DOHH2 (cell line): ENCODE data around the gene ACSF2.

Experiments
- H3F3A ChIP-seq: fragments of 200-600 bp; sonication (generic), shearing (Covaris generic); 2 replicates; pipeline ENCODE4 v1.6.0; 2016; ENCODE audit warnings: antibody characterized with exemption, mild to moderate bottlenecking; ENCODE audit not compliant: control insufficient read depth, insufficient read depth
- H3K27ac ChIP-seq: fragments of 200-600 bp; sonication (generic); 2 replicates; pipeline ENCODE4 v1.5.1; 2014; ENCODE audit warnings: low read depth, mild to moderate bottlenecking, low read length, moderate library complexity
- H3K27me3 ChIP-seq: fragments of 200-600 bp; sonication (generic); 2 replicates; pipeline ENCODE4 v1.6.1; 2014; ENCODE audit warnings: mild to moderate bottlenecking, low read length, mixed read lengths; ENCODE audit not compliant: control insufficient read depth
- H3K36me3 ChIP-seq: fragments of 200-600 bp; sonication (generic); 2 replicates; pipeline ENCODE4 v1.6.1; 2014; ENCODE audit warnings: mild to moderate bottlenecking, low read length, moderate library complexity, mixed read lengths; ENCODE audit not compliant: control insufficient read depth
- H3K4me1 ChIP-seq: fragments of 200-600 bp; sonication (generic); 2 replicates; pipeline ENCODE4 v1.6.1; 2014; ENCODE audit warnings: mild to moderate bottlenecking, low read length, mixed read lengths; ENCODE audit not compliant: control insufficient read depth
- H3K4me2 ChIP-seq: fragments of 200-600 bp; sonication (generic); 2 replicates; pipeline ENCODE4 v1.6.0; 2014; ENCODE audit warnings: mild to moderate bottlenecking, low read length, moderate library complexity
- H3K4me3 ChIP-seq: fragments of 200-600 bp; sonication (generic); 2 replicates; pipeline ENCODE4 v1.5.1; 2014; ENCODE audit warnings: mild to moderate bottlenecking, low read length, mixed read lengths
- H3K79me2 ChIP-seq: fragments of 200-600 bp; sonication (generic); 2 replicates; pipeline ENCODE4 v1.6.1; 2014; ENCODE audit warnings: mild to moderate bottlenecking, low read length, mixed read lengths; ENCODE audit not compliant: control insufficient read depth
- H3K9me2 ChIP-seq: fragments of 200-600 bp; sonication (generic); replicated peaks from 2 replicates; pipeline ENCODE4 v1.6.1; 2014; ENCODE audit warnings: mild to moderate bottlenecking, low read length, mixed read lengths; ENCODE audit not compliant: control insufficient read depth
- H3K9me3 ChIP-seq: fragments of 200-600 bp; sonication (generic); 2 replicates; pipeline ENCODE4 v1.6.1; 2014; ENCODE audit warnings: antibody characterized with exemption, low read length, mixed read lengths; ENCODE audit not compliant: control insufficient read depth, insufficient read depth
- H4K20me1 ChIP-seq: fragments of 200-600 bp; sonication (generic); 2 replicates; pipeline ENCODE4 v1.6.0; 2014; ENCODE audit warnings: low read depth, mild to moderate bottlenecking, antibody characterized with exemption, low read length, moderate library complexity; ENCODE audit not compliant: control insufficient read depth, insufficient read depth
- EZH2phosphoT487 ChIP-seq: fragments of 200-600 bp; sonication (generic); IDR thresholded peaks from 2 replicates; pipeline ENCODE4 v1.6.1; 2017; ENCODE audit warnings: borderline replicate concordance, mild to moderate bottlenecking, antibody characterized with exemption, low read length, moderate library complexity, mixed read lengths
- TF ChIP-seq, protein P1 (sequence below): fragments of 200-600 bp; sonication (generic); IDR thresholded peaks from one replicate; pipeline ENCODE4 v1.5.1; 2014; ENCODE audit warnings: antibody characterized with exemption, mild to moderate bottlenecking, low read depth, low read length; ENCODE audit not compliant: poor library complexity, severe bottlenecking

Gene ACSF2

DNA sequence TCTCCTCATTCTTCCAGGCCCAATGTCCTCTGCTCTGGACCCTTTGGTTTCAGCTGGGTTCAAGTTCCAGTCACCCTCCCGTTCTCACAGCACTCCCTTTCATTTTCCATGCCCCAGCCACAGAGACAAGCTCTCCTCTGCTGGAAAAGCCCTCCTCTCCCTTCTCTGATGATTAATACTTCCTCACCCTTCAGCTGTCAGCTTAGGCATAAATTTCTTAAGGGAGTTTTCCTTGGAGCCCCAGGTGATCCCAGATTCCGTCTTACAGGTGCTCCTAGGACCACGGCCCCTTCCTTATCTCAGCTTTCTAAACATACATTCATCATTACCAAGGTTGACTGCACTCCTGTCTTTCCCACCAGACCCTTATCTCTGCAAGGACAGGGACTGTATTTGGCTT lies 32.3 kb downstream of the ACSF2 start:
- Histone ChIP-seq H3K27ac (no peak overlapping the region), H3K4me2 (no peak overlapping the region), H3K4me3 (no peak overlapping the region), H3K36me3 (no peaks in the 10 kb centered on the region), H3K9me3 (no peaks in the 10 kb centered on the region), H3K4me1 (peaks cover 6% of the 10 kb centered on the region; the same call in 1 of the 2 replicates), H3K79me2 (no peaks in the 10 kb centered on the region), H3K9me2 (no peaks in the 10 kb centered on the region), H4K20me1 (no peaks in the 10 kb centered on the region), H3K27me3 (no peaks in the 10 kb centered on the region), H3F3A (no peaks in the 10 kb centered on the region)
- TF ChIP-seq, protein P1, sequence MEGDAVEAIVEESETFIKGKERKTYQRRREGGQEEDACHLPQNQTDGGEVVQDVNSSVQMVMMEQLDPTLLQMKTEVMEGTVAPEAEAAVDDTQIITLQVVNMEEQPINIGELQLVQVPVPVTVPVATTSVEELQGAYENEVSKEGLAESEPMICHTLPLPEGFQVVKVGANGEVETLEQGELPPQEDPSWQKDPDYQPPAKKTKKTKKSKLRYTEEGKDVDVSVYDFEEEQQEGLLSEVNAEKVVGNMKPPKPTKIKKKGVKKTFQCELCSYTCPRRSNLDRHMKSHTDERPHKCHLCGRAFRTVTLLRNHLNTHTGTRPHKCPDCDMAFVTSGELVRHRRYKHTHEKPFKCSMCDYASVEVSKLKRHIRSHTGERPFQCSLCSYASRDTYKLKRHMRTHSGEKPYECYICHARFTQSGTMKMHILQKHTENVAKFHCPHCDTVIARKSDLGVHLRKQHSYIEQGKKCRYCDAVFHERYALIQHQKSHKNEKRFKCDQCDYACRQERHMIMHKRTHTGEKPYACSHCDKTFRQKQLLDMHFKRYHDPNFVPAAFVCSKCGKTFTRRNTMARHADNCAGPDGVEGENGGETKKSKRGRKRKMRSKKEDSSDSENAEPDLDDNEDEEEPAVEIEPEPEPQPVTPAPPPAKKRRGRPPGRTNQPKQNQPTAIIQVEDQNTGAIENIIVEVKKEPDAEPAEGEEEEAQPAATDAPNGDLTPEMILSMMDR, result no peak
- TF ChIP-seq EZH2phosphoT487, result no peak

DNA sequence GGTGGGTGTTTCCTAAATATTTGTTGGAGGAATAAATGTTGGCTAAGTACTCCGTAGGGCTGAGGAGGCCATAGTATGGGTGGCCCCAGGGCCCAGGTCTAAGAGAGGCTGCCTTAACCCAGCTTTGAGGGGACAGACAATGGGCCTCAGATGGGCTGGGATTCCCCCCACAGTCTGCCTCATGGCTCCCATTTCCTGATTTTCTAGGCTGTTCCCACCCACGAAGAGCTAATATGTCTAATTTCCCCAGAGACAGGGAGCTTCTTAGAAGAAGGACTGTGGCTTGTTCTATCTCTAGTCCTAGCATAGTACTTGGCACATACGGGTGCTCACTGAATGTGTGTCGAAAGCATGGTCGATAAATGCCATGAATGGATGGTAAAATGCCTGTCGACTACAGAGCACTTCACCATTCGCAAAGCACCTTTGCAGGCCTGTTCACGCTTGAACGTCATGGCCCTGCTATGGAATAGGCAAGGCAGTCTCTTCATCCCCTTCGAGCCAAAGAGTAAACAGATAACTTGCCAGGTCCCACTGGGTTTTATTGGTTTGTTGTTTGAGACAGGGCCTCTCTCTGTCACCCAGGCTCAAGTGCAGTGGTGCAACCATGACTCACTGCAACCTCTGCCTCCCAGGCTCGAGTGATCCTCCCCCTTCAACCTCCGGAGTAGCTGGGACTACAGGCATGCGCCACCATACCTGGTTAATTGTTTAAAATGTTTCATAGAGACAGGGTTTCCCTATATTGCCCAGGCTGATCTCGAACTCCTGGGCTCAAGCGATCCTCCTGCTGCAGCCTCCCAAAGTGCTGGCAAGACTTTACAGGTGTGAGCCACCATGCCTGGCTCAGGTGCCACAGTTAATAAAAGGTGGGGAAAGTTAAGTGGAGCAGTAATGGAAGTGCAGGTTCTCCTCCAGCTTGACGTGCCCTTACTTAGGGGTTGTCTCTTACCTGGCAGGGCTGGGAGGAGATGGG lies 33.0 kb downstream of the ACSF2 start:
- no peaks in the 10 kb centered on the region for H3K27me3 ChIP-seq
- H3K4me1 ChIP-seq, result no peaks in the 10 kb centered on the region
- H4K20me1 ChIP-seq, result no peaks in the 10 kb centered on the region
- H3K9me3 ChIP-seq, result no peaks in the 10 kb centered on the region
- H3K36me3 ChIP-seq, result no peaks in the 10 kb centered on the region
- H3K4me3 ChIP-seq, result no peak overlapping the region
- no peak overlapping the region for H3K4me2 ChIP-seq
- no peaks in the 10 kb centered on the region for H3F3A ChIP-seq
- H3K27ac ChIP-seq, result no peak overlapping the region
- H3K9me2 ChIP-seq, result no peaks in the 10 kb centered on the region
- no peak for TF ChIP-seq EZH2phosphoT487
- TF ChIP-seq, protein P1, result no peak
- H3K79me2 ChIP-seq, result no peaks in the 10 kb centered on the region

DNA sequence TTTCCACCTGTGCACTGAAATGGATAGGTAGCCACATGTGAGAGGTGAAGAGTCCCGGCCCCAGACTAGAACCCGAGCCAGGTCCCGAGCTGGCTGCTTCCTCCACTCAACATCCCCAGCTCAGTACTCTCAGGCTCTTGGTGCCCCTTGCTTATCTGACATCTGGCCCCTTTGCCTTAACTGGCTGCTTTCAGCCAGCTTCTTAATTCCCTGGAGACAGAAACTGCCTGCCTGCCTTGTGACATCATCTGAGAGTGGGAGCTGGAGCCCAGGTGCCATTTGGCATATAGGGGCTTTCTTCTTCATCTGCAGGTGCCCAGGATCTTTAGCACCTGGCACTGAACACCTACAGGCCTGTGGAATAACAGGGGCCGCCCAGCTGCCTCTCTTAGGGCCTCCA lies 33.7 kb downstream of the ACSF2 start:
- Histone ChIP-seq H3F3A (no peaks in the 10 kb centered on the region), H3K9me2 (no peaks in the 10 kb centered on the region), H3K79me2 (no peaks in the 10 kb centered on the region), H4K20me1 (no peaks in the 10 kb centered on the region), H3K4me2 (no peak overlapping the region), H3K4me3 (no peak overlapping the region), H3K4me1 (no peaks in the 10 kb centered on the region), H3K36me3 (no peaks in the 10 kb centered on the region), H3K9me3 (no peaks in the 10 kb centered on the region), H3K27me3 (no peaks in the 10 kb centered on the region), H3K27ac (no peak overlapping the region)
- no peak for TF ChIP-seq EZH2phosphoT487
- TF ChIP-seq, protein P1, result no peak
